ENCODE data around the gene ATF7.
"Not testable (repeated sequence)": the region's sequence is repeated elsewhere in the genome, so short reads cannot be mapped to it uniquely, and the experiment has no call there.

The ATF7 gene

DNA sequence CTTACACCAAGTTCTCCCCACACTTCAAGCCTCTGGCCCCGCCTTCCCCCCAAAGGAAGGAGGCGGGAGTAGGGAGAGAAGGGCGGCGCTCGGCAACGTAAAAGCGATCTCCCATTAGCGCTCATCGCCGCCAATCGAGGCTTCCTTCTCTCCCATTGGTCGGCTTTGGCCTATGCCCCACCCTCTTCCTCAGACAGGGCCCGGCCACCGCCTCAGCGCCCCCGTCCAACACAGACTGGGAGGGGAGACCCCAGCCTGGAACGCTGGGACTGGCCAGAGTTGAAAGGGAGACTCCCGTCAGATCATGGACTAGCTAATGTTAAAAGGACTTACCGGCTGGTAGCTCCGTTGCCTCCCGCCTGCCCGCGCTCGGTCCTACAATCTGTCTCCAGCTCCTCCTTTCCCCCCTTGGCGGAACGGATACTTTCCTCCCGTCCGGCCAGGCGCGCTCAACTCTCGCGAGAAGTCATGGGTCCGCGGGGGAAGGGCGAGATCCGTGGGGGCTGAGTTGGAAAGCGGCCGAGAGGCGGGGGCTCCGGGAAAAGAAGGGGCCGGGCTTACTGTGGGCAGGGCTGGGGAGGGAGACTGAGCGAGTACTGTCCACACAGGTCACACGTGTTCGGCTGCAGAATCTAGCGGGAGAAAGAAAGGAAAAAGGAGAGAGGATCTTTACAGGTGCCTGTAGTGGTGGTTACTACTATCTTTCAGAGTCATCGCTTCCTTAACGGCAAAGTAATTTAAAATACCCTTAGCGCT, at the start of gene ATF7:
TSS of gene ATF7 (minus strand) at position 437 of the 756 bp plus-strand sequence. CDS start 25,382 bp downstream, outside the sequence.
- DNase-seq, result peak; percentile 94

GRCh38 chr12:53674977-53675700, 49.0 kb upstream of the ATF7 start:
- no peak for DNase-seq

DNA sequence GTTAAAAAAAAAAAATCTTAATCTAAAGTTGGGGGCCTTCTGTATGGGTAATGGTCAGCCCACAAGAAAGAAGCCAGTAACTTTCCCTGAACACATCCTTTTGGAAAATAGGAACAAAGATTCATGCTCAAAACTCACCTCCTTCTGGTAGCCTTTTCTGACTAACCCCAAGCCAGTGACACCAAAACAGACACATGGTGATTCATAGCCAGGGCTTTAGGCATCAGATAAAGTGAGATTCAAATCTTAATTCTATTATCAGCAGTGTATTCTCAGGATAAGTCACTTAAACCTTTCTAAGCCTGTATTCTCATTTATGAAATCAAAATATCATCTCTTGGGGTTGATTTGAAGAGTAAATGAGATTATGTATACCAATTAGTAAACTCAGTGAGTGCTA, 44.8 kb upstream of the ATF7 start:
- no peak for DNase-seq

DNA sequence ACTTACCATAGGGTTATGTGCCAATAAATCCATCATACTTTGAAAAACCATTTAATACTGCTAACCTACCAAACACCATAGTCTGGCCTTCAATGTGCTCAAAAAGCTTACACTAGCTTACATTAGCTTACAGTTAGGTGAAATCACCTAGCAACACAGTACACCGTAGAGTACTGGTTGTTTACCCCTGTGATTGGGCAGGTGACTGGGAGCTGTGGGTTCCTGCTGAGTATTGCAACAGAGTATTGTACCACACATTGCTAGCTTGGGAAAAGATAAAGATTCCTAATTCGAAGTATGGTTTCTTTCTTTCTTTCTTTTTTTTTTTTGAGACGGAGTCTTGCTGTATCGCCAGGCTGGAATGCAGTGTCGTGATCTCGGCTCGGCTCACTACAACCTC, 44.1 kb upstream of the ATF7 start:
- DNase-seq, result no peak

DNA sequence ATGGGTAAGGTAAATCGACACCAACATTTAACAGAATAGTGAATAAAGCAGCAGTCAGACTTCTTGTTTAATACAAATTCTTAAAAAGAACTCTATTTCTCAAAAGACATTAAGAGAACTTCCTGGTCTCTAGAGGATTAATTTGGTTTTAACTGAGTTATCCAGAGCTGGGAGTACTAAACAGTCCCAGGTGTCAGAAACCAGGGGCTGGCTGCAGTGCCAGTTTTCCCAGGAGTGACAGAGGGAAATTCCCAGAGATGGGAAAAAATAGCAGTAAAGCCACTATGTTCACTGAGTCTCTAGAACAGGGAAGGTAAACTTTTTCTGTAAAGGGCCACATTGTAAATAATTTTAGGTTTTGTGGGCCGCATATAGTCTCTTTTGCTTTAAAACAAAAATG, 40.9 kb upstream of the ATF7 start:
- DNase-seq, result no peak

GRCh38 chr12:53664936-53665335, 38.8 kb upstream of the ATF7 start:
- no peak for DNase-seq

DNA sequence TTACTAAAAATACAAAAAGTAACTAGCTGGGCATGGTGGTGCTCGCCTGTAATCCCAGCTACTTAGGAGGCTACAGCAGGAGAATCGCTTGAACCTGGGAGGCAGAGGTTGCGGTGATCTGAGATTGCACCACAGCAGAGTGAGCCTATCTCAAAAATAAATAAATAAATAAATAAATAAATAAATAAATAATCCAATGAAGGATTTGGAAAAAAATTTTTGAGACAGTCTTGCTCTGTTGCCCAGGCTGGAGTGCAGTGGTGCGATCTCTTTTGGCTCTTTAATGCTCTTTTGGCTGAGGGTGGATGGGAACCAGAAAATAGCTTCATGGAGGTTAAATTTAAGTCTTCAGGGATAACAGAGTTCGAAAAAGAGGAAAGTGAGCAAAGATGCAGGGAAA, 38.0 kb upstream of the ATF7 start:
- DNase-seq, result no peak

- no peak for DNase-seq
These were observed 33.9 kb upstream of the ATF7 start for GRCh38 chr12:53660041-53660440.

DNA sequence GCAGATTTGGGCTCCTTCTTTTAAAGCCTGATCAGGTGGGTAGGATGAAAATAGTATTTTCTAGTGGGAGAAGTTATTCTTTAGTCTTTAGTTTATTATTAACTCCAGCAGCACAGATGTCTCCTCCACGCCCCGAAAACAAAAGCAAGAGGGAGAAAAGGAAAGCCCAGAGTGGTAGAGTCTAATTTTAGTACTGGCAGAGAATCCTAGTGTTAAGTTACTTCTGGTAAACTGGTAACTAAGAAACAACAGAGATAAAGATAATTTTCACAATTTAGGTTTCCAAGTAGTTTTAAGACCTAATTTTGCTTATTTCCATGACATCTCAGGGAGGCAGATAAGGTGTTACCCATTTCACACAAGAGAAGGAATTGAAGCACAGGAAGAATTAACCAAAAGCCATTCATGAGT, 33.4 kb upstream of the ATF7 start:
- DNase-seq, result no peak

GRCh38 chr12:53659011-53659551, 32.9 kb upstream of the ATF7 start:
- DNase-seq, result peak; percentile 75

- no peak for DNase-seq
These were observed 30.9 kb upstream of the ATF7 start for GRCh38 chr12:53657041-53657440.

- DNase-seq, result no peak
These were observed 27.4 kb upstream of the ATF7 start for GRCh38 chr12:53653595-53653994.

- DNase-seq, result no peak
These were observed 26.2 kb upstream of the ATF7 start for GRCh38 chr12:53652366-53652765.

GRCh38 chr12:53651737-53652136, 25.6 kb upstream of the ATF7 start:
- no peak for DNase-seq

DNA sequence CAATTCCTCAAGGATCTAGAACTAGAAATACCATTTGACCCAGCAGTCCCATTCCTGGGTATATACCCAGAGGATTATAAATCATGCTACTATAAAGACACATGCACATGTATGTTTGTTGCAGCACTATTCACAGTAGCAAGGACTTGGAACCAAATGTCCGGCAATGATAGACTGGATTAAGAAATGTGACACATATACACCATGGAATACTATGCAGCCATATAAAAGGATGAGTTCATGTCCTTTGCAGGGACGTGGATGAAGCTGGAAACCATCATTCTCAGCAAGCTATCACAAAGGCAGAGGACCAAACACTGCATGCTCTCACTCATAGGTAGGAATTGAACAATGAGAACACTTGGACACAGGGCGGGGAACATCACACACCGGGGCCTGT, 20.1 kb upstream of the ATF7 start:
- not testable (repeated sequence) for DNase-seq

DNA sequence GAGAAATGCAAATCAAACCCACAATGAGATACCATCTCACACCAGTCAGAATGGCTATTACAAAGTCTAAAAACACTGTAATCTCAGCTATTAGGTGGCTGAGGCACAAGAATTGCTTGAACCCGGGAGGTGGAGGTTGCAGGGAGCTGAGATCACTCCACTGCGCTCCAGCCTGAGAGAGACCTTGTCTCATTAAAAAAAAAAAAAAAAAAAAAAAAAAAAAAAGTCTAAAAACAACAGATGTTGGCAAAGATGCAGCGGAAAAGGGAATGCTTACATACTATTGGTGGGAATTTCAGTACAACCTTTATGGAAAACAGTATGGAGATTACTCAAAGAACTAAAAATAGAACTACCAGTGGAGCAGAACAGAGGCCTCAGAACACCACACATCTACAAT, 19.0 kb upstream of the ATF7 start:
- DNase-seq, result no peak

GRCh38 chr12:53644133-53644532, 18.0 kb upstream of the ATF7 start:
- DNase-seq, result no peak

- no peak for DNase-seq
These were observed 17.2 kb upstream of the ATF7 start for GRCh38 chr12:53643232-53643979.

GRCh38 chr12:53638057-53638456, 11.9 kb upstream of the ATF7 start:
- no peak for DNase-seq

- DNase-seq, result no peak
These were observed 10.5 kb upstream of the ATF7 start for GRCh38 chr12:53636641-53637040.

GRCh38 chr12:53635708-53636107, 9.5 kb upstream of the ATF7 start:
- not testable (repeated sequence) for DNase-seq

- no peak for DNase-seq
These were observed 5.5 kb upstream of the ATF7 start for GRCh38 chr12:53631721-53632120.

DNA sequence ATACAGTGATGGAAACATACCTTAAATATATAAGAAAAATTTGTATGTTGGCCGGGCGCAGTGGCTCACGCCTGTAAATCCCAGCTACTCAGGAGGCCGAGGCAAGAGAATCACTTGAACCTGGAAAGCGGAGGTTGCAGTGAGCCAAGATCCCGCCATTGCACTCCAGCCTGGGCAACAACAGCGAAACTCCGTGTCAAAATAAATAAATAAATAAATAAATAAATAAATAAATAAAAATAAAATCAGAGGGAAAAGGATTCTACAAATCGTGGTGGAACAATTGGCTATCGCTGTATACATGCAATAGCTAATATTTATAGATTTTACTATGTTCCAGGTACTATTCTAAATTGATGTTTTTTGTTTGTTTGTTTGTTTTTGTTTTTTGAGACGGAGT, 1.7 kb upstream of the ATF7 start:
- no peak for DNase-seq
